ENCODE results near the gene NR3C2. TPM values are rescaled to one million over a fixed set of nuclear protein-coding genes. Genes with fewer than 3 reads are reported as not detected.

Gene NR3C2
- total and polyA plus RNA-seq, 4 donors: 2.0 to 11.5 (median 3.2) TPM

DNA sequence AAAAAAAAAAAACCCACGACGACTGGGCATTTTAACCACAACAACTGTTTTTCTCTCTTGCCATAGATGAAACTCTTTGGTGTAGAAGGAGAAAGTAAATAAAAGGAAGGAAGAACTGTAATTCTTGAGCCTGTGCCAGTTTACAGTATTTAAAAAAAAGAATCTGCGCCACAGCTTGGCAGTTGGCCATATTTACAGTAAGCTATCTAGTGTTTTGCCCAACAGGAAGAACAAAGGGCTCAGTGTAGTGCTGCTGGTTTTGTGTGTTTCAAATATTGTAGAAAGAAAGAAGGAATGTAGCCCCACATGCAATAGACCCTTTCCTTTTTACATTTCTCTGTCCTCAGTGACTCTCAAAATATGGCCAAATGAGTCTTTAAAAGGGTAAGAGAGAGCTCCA is 66.1 kb downstream of the NR3C2 start:
- Histone ChIP-seq H3K4me3 (ENCODE audit: low read depth in 1 of 3, low read length in 3 of 3) (no peak overlapping the region), H3K4me1 (ENCODE audit: control insufficient read depth in 4 of 4, insufficient read depth in 4 of 4, low read length in 3 of 4) (peaks cover 0 to 3% (median 1%) of the 10 kb centered on the region in 4 donors), H3K9ac (ENCODE audit: low read depth in 1 of 2, low read length in 2 of 2) (peak overlapping the region in 1 of 2 donors; percentile 14), H3K27me3 (ENCODE audit: control insufficient read depth in 4 of 4, insufficient read depth in 4 of 4, low read length in 3 of 4) (no peaks in the 10 kb centered on the region), H3K36me3 (ENCODE audit: control insufficient read depth in 4 of 4, insufficient read depth in 3 of 4, low read depth in 1 of 4, low read length in 3 of 4) (no peaks in the 10 kb centered on the region), H3K9me3 (ENCODE audit: control insufficient read depth in 4 of 4, low read length in 3 of 4) (no peaks in the 10 kb centered on the region), H3K27ac (ENCODE audit: low read depth in 1 of 2, low read length in 2 of 2) (no peak overlapping the region)
- DNase-seq (ENCODE audit: low spot score): no peak
- TF ChIP-seq, protein P1, sequence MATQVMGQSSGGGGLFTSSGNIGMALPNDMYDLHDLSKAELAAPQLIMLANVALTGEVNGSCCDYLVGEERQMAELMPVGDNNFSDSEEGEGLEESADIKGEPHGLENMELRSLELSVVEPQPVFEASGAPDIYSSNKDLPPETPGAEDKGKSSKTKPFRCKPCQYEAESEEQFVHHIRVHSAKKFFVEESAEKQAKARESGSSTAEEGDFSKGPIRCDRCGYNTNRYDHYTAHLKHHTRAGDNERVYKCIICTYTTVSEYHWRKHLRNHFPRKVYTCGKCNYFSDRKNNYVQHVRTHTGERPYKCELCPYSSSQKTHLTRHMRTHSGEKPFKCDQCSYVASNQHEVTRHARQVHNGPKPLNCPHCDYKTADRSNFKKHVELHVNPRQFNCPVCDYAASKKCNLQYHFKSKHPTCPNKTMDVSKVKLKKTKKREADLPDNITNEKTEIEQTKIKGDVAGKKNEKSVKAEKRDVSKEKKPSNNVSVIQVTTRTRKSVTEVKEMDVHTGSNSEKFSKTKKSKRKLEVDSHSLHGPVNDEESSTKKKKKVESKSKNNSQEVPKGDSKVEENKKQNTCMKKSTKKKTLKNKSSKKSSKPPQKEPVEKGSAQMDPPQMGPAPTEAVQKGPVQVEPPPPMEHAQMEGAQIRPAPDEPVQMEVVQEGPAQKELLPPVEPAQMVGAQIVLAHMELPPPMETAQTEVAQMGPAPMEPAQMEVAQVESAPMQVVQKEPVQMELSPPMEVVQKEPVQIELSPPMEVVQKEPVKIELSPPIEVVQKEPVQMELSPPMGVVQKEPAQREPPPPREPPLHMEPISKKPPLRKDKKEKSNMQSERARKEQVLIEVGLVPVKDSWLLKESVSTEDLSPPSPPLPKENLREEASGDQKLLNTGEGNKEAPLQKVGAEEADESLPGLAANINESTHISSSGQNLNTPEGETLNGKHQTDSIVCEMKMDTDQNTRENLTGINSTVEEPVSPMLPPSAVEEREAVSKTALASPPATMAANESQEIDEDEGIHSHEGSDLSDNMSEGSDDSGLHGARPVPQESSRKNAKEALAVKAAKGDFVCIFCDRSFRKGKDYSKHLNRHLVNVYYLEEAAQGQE (IDR thresholded peaks at IDR 0.05): no peak
- TF ChIP-seq, protein P2, sequence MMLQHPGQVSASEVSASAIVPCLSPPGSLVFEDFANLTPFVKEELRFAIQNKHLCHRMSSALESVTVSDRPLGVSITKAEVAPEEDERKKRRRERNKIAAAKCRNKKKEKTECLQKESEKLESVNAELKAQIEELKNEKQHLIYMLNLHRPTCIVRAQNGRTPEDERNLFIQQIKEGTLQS (IDR thresholded peaks at IDR 0.05): no peak
- TF ChIP-seq RXRA (IDR thresholded peaks at IDR 0.05) (no peak), HNF4A (conservative IDR thresholded peaks at IDR 0.05) (no peak), EGR1 (IDR thresholded peaks at IDR 0.05; ENCODE audit: low read depth in 2 of 2) (no peak), SP1 (IDR thresholded peaks at IDR 0.05) (no peak), FOXA2 (IDR thresholded peaks at IDR 0.05) (no peak), GABPA (IDR thresholded peaks at IDR 0.05 in 1 of 2, conservative IDR thresholded peaks at IDR 0.05 in 1 of 2) (no peak), RAD21 (IDR thresholded peaks at IDR 0.05) (no peak), TAF1 (conservative IDR thresholded peaks at IDR 0.05) (no peak)
- TF ChIP-seq, protein P3, sequence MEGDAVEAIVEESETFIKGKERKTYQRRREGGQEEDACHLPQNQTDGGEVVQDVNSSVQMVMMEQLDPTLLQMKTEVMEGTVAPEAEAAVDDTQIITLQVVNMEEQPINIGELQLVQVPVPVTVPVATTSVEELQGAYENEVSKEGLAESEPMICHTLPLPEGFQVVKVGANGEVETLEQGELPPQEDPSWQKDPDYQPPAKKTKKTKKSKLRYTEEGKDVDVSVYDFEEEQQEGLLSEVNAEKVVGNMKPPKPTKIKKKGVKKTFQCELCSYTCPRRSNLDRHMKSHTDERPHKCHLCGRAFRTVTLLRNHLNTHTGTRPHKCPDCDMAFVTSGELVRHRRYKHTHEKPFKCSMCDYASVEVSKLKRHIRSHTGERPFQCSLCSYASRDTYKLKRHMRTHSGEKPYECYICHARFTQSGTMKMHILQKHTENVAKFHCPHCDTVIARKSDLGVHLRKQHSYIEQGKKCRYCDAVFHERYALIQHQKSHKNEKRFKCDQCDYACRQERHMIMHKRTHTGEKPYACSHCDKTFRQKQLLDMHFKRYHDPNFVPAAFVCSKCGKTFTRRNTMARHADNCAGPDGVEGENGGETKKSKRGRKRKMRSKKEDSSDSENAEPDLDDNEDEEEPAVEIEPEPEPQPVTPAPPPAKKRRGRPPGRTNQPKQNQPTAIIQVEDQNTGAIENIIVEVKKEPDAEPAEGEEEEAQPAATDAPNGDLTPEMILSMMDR (IDR thresholded peaks at IDR 0.05; ENCODE audit: low read depth, low read length, missing input control): no peak
- 33% methylated on average over 3 of the region's 3 CpGs for WGBS

DNA sequence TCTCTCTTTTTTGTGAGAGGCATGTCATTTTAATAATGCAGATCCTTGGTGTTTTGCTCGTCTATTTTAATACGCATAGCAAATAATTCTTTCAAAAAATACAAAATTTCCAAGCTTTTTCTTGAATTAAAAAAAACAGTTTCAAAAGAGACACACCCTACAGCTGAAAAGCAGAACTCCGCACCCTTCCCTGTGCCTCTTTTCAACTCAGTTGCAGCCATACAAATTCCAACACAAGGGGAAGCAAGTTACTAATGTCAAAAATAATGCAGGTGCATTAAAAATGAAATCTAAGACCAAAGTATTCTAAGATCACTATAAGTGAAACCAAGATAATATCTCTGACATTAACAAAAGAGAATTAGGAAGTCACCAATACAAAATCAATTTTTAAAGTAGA is 66.6 kb downstream of the NR3C2 start:
- Histone ChIP-seq H3K27me3 (ENCODE audit: control insufficient read depth in 4 of 4, insufficient read depth in 4 of 4, low read length in 3 of 4) (no peaks in the 10 kb centered on the region), H3K27ac (ENCODE audit: low read depth in 1 of 2, low read length in 2 of 2) (no peak overlapping the region), H3K9ac (ENCODE audit: low read depth in 1 of 2, low read length in 2 of 2) (no peak overlapping the region), H3K4me3 (ENCODE audit: low read depth in 1 of 3, low read length in 3 of 3) (no peak overlapping the region), H3K36me3 (ENCODE audit: control insufficient read depth in 4 of 4, insufficient read depth in 3 of 4, low read depth in 1 of 4, low read length in 3 of 4) (no peaks in the 10 kb centered on the region), H3K4me1 (ENCODE audit: control insufficient read depth in 4 of 4, insufficient read depth in 4 of 4, low read length in 3 of 4) (peaks cover 0 to 3% (median 1%) of the 10 kb centered on the region in 4 donors), H3K9me3 (ENCODE audit: control insufficient read depth in 4 of 4, low read length in 3 of 4) (no peaks in the 10 kb centered on the region)
- DNase-seq (ENCODE audit: low spot score): no peak
- WGBS: 66% methylated on average over 3 of the region's 3 CpGs
- TF ChIP-seq NR2F2 (IDR thresholded peaks at IDR 0.05) (no peak), FOXA1 (IDR thresholded peaks at IDR 0.05) (no peak), TAF1 (conservative IDR thresholded peaks at IDR 0.05) (no peak), SP1 (IDR thresholded peaks at IDR 0.05) (no peak), RXRA (IDR thresholded peaks at IDR 0.05) (no peak), HNF4G (IDR thresholded peaks at IDR 0.05) (no peak), GABPA (IDR thresholded peaks at IDR 0.05 in 1 of 2, conservative IDR thresholded peaks at IDR 0.05 in 1 of 2) (no peak), HNF4A (conservative IDR thresholded peaks at IDR 0.05) (no peak), RAD21 (IDR thresholded peaks at IDR 0.05) (no peak), YY1 (IDR thresholded peaks at IDR 0.05) (no peak), EGR1 (IDR thresholded peaks at IDR 0.05; ENCODE audit: low read depth in 2 of 2) (no peak), FOXA2 (IDR thresholded peaks at IDR 0.05) (no peak), JUND (IDR thresholded peaks at IDR 0.05) (no peak)
- TF ChIP-seq, protein P4, sequence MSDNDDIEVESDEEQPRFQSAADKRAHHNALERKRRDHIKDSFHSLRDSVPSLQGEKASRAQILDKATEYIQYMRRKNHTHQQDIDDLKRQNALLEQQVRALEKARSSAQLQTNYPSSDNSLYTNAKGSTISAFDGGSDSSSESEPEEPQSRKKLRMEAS (IDR thresholded peaks at IDR 0.05): no peak
- TF ChIP-seq, protein P3 (IDR thresholded peaks at IDR 0.05; ENCODE audit: low read depth, low read length, missing input control): no peak
- TF ChIP-seq, protein P2 (IDR thresholded peaks at IDR 0.05): no peak
- TF ChIP-seq, protein P5, sequence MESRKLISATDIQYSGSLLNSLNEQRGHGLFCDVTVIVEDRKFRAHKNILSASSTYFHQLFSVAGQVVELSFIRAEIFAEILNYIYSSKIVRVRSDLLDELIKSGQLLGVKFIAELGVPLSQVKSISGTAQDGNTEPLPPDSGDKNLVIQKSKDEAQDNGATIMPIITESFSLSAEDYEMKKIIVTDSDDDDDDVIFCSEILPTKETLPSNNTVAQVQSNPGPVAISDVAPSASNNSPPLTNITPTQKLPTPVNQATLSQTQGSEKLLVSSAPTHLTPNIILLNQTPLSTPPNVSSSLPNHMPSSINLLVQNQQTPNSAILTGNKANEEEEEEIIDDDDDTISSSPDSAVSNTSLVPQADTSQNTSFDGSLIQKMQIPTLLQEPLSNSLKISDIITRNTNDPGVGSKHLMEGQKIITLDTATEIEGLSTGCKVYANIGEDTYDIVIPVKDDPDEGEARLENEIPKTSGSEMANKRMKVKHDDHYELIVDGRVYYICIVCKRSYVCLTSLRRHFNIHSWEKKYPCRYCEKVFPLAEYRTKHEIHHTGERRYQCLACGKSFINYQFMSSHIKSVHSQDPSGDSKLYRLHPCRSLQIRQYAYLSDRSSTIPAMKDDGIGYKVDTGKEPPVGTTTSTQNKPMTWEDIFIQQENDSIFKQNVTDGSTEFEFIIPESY (IDR thresholded peaks at IDR 0.05): no peak
